WTC11 (cell line): ENCODE measurements around the gene ELOB.

Source experiments
- MXD4 ChIP-seq: fragments of 250-450 bp; sonication (Bioruptor Pico); IDR thresholded peaks from 2 replicates; pipeline ENCODE4 v1.8.0; 2021; ENCODE audit warnings: mild to moderate bottlenecking, moderate library complexity, borderline replicate concordance
- TF ChIP-seq, protein P1 (sequence below): fragments of 200-600 bp; IDR thresholded peaks from 2 replicates; pipeline ENCODE4 v1.8.0; 2022; ENCODE audit warnings: antibody characterized with exemption

DNA sequence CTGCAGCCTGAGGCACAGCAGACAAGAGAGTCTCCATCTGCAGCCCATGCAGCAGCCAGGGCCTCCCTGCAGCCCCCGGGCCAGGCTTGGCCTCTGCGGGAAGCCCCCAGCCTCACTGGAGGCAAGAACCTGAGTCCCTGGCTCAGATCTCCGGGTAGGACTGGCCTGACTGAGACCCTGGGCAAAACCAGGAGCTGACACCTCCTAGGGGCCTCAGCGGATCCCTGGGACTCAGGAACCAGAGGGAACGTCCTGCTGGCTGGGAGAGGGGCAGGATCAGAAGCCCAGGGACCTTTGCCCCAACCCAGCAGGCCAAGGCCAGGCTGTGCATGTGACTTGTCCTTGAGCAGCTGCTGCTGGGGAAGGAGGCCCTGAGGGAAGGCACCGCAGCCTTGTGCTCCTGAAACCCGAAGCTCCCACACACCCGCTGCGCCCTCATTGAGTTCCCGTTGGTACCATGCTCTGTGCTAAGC, 38.3 kb upstream of the ELOB start:
- TF ChIP-seq, protein P1, sequence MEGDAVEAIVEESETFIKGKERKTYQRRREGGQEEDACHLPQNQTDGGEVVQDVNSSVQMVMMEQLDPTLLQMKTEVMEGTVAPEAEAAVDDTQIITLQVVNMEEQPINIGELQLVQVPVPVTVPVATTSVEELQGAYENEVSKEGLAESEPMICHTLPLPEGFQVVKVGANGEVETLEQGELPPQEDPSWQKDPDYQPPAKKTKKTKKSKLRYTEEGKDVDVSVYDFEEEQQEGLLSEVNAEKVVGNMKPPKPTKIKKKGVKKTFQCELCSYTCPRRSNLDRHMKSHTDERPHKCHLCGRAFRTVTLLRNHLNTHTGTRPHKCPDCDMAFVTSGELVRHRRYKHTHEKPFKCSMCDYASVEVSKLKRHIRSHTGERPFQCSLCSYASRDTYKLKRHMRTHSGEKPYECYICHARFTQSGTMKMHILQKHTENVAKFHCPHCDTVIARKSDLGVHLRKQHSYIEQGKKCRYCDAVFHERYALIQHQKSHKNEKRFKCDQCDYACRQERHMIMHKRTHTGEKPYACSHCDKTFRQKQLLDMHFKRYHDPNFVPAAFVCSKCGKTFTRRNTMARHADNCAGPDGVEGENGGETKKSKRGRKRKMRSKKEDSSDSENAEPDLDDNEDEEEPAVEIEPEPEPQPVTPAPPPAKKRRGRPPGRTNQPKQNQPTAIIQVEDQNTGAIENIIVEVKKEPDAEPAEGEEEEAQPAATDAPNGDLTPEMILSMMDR, result no peak
- TF ChIP-seq MXD4 (CRISPR knock-in tag), result no peak
